GM23248 (cell line): Measurements from ENCODE around the gene CALB2. TPM values are rescaled to one million over a fixed set of nuclear protein-coding genes. Genes with fewer than 3 reads are reported as not detected.

Source experiments
- DNase-seq: peaks from one replicate; pipeline ENCODE4 v3.0.0-alpha.2; 2015
- H2AFZ ChIP-seq: fragments of 200-600 bp; sonication (generic); 2 replicates; pipeline ENCODE4 v1.6.1; 2016; ENCODE audit warnings: antibody characterized with exemption
- H3F3A ChIP-seq: fragments of 200-600 bp; sonication (generic); 2 replicates; pipeline ENCODE4 v1.6.1; 2016; ENCODE audit warnings: mild to moderate bottlenecking, antibody characterized with exemption, mixed run types; ENCODE audit not compliant: insufficient read depth
- H3K27ac ChIP-seq: fragments of 200-600 bp; sonication (generic); 2 replicates; pipeline ENCODE4 v1.5.1; 2016; ENCODE audit warnings: mild to moderate bottlenecking
- H3K27me3 ChIP-seq: fragments of 200-600 bp; sonication (generic); replicated peaks from 2 replicates; pipeline ENCODE4 v1.6.1; 2016; ENCODE audit warnings: mild to moderate bottlenecking; ENCODE audit not compliant: insufficient read depth
- H3K36me3 ChIP-seq: fragments of 200-600 bp; sonication (generic); 2 replicates; pipeline ENCODE4 v1.6.1; 2016; ENCODE audit warnings: low read depth, mild to moderate bottlenecking
- H3K4me1 ChIP-seq: fragments of 200-600 bp; sonication (generic); 2 replicates; pipeline ENCODE4 v1.6.1; 2016; ENCODE audit warnings: mild to moderate bottlenecking; ENCODE audit not compliant: insufficient read depth
- H3K4me2 ChIP-seq: fragments of 200-600 bp; sonication (generic); one replicate; pipeline ENCODE4 v1.6.1; 2016; ENCODE audit warnings: mild to moderate bottlenecking; ENCODE audit not compliant: unreplicated experiment
- H3K4me3 ChIP-seq: fragments of 200-600 bp; sonication (generic); 2 replicates; pipeline ENCODE4 v1.5.1; 2016; ENCODE audit warnings: mild to moderate bottlenecking
- H3K79me2 ChIP-seq: fragments of 200-600 bp; sonication (generic); 2 replicates; pipeline ENCODE4 v1.6.1; 2016; ENCODE audit warnings: mild to moderate bottlenecking; ENCODE audit not compliant: insufficient read depth
- H3K9ac ChIP-seq: fragments of 200-600 bp; sonication (generic); 2 replicates; pipeline ENCODE4 v1.6.1; 2016; ENCODE audit warnings: mild to moderate bottlenecking
- H3K9me2 ChIP-seq: fragments of 200-600 bp; sonication (generic); 2 replicates; pipeline ENCODE4 v1.6.1; 2016; ENCODE audit warnings: mixed run types, mild to moderate bottlenecking, moderate library complexity; ENCODE audit not compliant: insufficient read depth
- H3K9me3 ChIP-seq: fragments of 200-600 bp; sonication (generic); one replicate; pipeline ENCODE4 v1.6.1; 2017; ENCODE audit warnings: low read depth
- H4K20me1 ChIP-seq: fragments of 200-600 bp; sonication (generic); 2 replicates; pipeline ENCODE4 v1.6.0; 2016; ENCODE audit not compliant: insufficient read depth
- EZH2 ChIP-seq: fragments of 200-600 bp; sonication (generic); IDR thresholded peaks from 2 replicates; pipeline ENCODE4 v1.6.1; 2018; ENCODE audit warnings: antibody characterized with exemption, mild to moderate bottlenecking; ENCODE audit not compliant: insufficient read depth, poor library complexity, severe bottlenecking
- EZH2phosphoT487 ChIP-seq: fragments of 200-600 bp; sonication (generic); IDR thresholded peaks from 2 replicates; pipeline ENCODE4 v1.6.1; 2018; ENCODE audit warnings: antibody characterized with exemption, moderate library complexity, mild to moderate bottlenecking, low read depth; ENCODE audit not compliant: insufficient read depth
- WGBS, 2 experiments: methylation state at CpG; one replicate each; pipeline ENCODE4 v1.1.6; 2015 to 2017; ENCODE audit warnings: low lambda C conversion rate in 2 of 2, low coverage in 1 of 2; ENCODE audit errors: missing lambda C conversion rate in 2 of 2; 5-methylcytosine and 5-hydroxymethylcytosine counted together
- in situ Hi-C: fragments of 300-500 bp; cut with MboI; formaldehyde crosslinking; loops from 2 replicates; pipeline ENCODE4 v1.15.0; 2020
- polyA plus RNA-seq: library from polyadenylated mRNA; unstranded; fragments of >200 nt; fragmentation: Nextera tagmentation; extraction: Ambion mirVana; gene quantifications from 2 replicates; pipeline ENCODE4 v1.2.1, GENCODE V29; 2016
- total RNA-seq: library from RNA; depleted of rRNA; stranded (reverse); fragments of >200 nt; shearing (Covaris generic); gene quantifications from 2 replicates; pipeline ENCODE4 v1.2.3, GENCODE V29; 2014

The CALB2 gene
- total and polyA plus RNA-seq, 2 experiments from 2014 or later = 1.2 to 1.8 TPM

GRCh38 chr16:71428883-71429282 lies 70.4 kb downstream of the CALB2 start:
- no peak overlapping the region for H3K4me3 ChIP-seq
- H2AFZ ChIP-seq = no peak overlapping the region
- no peaks in the 10 kb centered on the region for H4K20me1 ChIP-seq
- H3F3A ChIP-seq = peaks cover 18% of the 10 kb centered on the region
- H3K36me3 ChIP-seq = no peaks in the 10 kb centered on the region
- 69% methylated on average over 2 of the region's 2 CpGs for WGBS, 2 experiments
- no peaks in the 10 kb centered on the region for H3K4me1 ChIP-seq
- 0 out of 2 replicates have a peak, but pooled peaks cover 6% of the 10 kb centered on the region for H3K27me3 ChIP-seq
- no peaks in the 10 kb centered on the region for H3K9me2 ChIP-seq
- TF ChIP-seq EZH2phosphoT487 (no peak), EZH2 (no peak)
- H3K27ac ChIP-seq = no peak overlapping the region
- peak; percentile 13 for DNase-seq
- H3K9me3 ChIP-seq = no peaks in the 10 kb centered on the region
- H3K79me2 ChIP-seq = no peaks in the 10 kb centered on the region
- in situ Hi-C loops = no loop called here
- H3K4me2 ChIP-seq = no peak overlapping the region
- H3K9ac ChIP-seq = no peak overlapping the region

GRCh38 chr16:71429581-71429980 lies 71.1 kb downstream of the CALB2 start:
- H3K36me3 ChIP-seq = no peaks in the 10 kb centered on the region
- in situ Hi-C loops = no loop called here
- H2AFZ ChIP-seq = no peak overlapping the region
- H3K4me2 ChIP-seq = no peak overlapping the region
- 29 to 45% methylated on average over 3 of the region's 3 CpGs for WGBS, 2 experiments
- H3K27ac ChIP-seq = no peak overlapping the region
- H3K9ac ChIP-seq = no peak overlapping the region
- H3K4me3 ChIP-seq = no peak overlapping the region
- no peak for DNase-seq
- 0 out of 2 replicates have a peak, but pooled peaks cover 6% of the 10 kb centered on the region for H3K27me3 ChIP-seq
- H3F3A ChIP-seq = peaks cover 18% of the 10 kb centered on the region
- H4K20me1 ChIP-seq = no peaks in the 10 kb centered on the region
- no peaks in the 10 kb centered on the region for H3K9me2 ChIP-seq
- no peaks in the 10 kb centered on the region for H3K4me1 ChIP-seq
- no peaks in the 10 kb centered on the region for H3K79me2 ChIP-seq
- TF ChIP-seq EZH2phosphoT487 = no peak
- TF ChIP-seq EZH2 = no peak
- no peaks in the 10 kb centered on the region for H3K9me3 ChIP-seq

- Histone ChIP-seq H3K9me2 (no peaks in the 10 kb centered on the region), H3K27ac (no peak overlapping the region), H3K79me2 (no peaks in the 10 kb centered on the region), H3K4me3 (no peak overlapping the region), H3K27me3 (0 out of 2 replicates have a peak, but pooled peaks cover 6% of the 10 kb centered on the region), H4K20me1 (no peaks in the 10 kb centered on the region), H3K4me2 (no peak overlapping the region), H2AFZ (no peak overlapping the region), H3K36me3 (no peaks in the 10 kb centered on the region), H3K4me1 (no peaks in the 10 kb centered on the region), H3F3A (peaks cover 18% of the 10 kb centered on the region), H3K9me3 (no peaks in the 10 kb centered on the region), H3K9ac (no peak overlapping the region)
- in situ Hi-C loops = no loop called here
- no peak for TF ChIP-seq EZH2
- no peak for TF ChIP-seq EZH2phosphoT487
- WGBS, 2 experiments = 47 to 50% methylated on average over 6 of the region's 6 CpGs
- DNase-seq = no peak
Observed at GRCh38 chr16:71430744-71431143, 72.2 kb downstream of the CALB2 start.

GRCh38 chr16:71431176-71431575 lies 72.7 kb downstream of the CALB2 start:
- Histone ChIP-seq H3K79me2 (no peaks in the 10 kb centered on the region), H2AFZ (no peak overlapping the region), H4K20me1 (no peaks in the 10 kb centered on the region), H3K4me3 (no peak overlapping the region), H3K9ac (no peak overlapping the region), H3F3A (peaks cover 18% of the 10 kb centered on the region), H3K27me3 (0 out of 2 replicates have a peak, but pooled peaks cover 6% of the 10 kb centered on the region), H3K27ac (no peak overlapping the region), H3K9me2 (no peaks in the 10 kb centered on the region), H3K36me3 (no peaks in the 10 kb centered on the region), H3K4me2 (no peak overlapping the region), H3K4me1 (no peaks in the 10 kb centered on the region), H3K9me3 (no peaks in the 10 kb centered on the region)
- in situ Hi-C loops = no loop called here
- TF ChIP-seq EZH2phosphoT487 (no peak), EZH2 (no peak)
- 74 to 82% methylated on average over 14 of the region's 14 CpGs for WGBS, 2 experiments
- no peak for DNase-seq

GRCh38 chr16:71431991-71432390 lies 73.5 kb downstream of the CALB2 start:
- H2AFZ ChIP-seq = no peak overlapping the region
- TF ChIP-seq EZH2phosphoT487 (no peak), EZH2 (no peak)
- H3K27ac ChIP-seq = no peak overlapping the region
- H3K36me3 ChIP-seq = no peaks in the 10 kb centered on the region
- DNase-seq = no peak
- no peak overlapping the region for H3K4me2 ChIP-seq
- H3K27me3 ChIP-seq = 0 out of 2 replicates have a peak, but pooled peaks cover 6% of the 10 kb centered on the region
- H3K9ac ChIP-seq = no peak overlapping the region
- H3K79me2 ChIP-seq = no peaks in the 10 kb centered on the region
- no peaks in the 10 kb centered on the region for H4K20me1 ChIP-seq
- no peak overlapping the region for H3K4me3 ChIP-seq
- WGBS, 2 experiments = 60 to 65% methylated on average over 9 of the region's 9 CpGs
- H3K9me2 ChIP-seq = no peaks in the 10 kb centered on the region
- no peaks in the 10 kb centered on the region for H3K4me1 ChIP-seq
- no peaks in the 10 kb centered on the region for H3K9me3 ChIP-seq
- in situ Hi-C loops = no loop called here
- peaks cover 15% of the 10 kb centered on the region for H3F3A ChIP-seq
